H9 (cell line): ENCODE data around the gene QRICH2. TPM values are rescaled to one million over a fixed set of nuclear protein-coding genes. Genes with fewer than 3 reads are reported as not detected.

Source experiments
- DNase-seq: peaks from one replicate; pipeline ENCODE4 v3.0.0-alpha.2; 2017
- H2AFZ ChIP-seq: one replicate; pipeline ENCODE4 v1.6.1; 2013; ENCODE audit warnings: mild to moderate bottlenecking, low read length, control low read depth, moderate library complexity
- H2AK5ac ChIP-seq: 2 replicates; pipeline ENCODE4 v1.6.1; 2013; ENCODE audit warnings: low read length, control low read depth, mixed read lengths; ENCODE audit not compliant: insufficient read length
- H2BK120ac ChIP-seq: one replicate; pipeline ENCODE4 v1.6.1; 2013; ENCODE audit warnings: low read depth, mild to moderate bottlenecking, low read length, control low read depth, inconsistent platforms; ENCODE audit not compliant: poor library complexity, severe bottlenecking
- H2BK12ac ChIP-seq: 2 replicates; pipeline ENCODE4 v1.6.1; 2013; ENCODE audit warnings: low read length, control low read depth, mixed read lengths, low read depth; ENCODE audit not compliant: insufficient read length
- H2BK15ac ChIP-seq: 2 replicates; pipeline ENCODE4 v1.6.1; 2013; ENCODE audit warnings: low read depth, low read length, control low read depth
- H2BK20ac ChIP-seq: one replicate; pipeline ENCODE4 v1.6.1; 2013; ENCODE audit warnings: low read depth, mild to moderate bottlenecking, low read length, control low read depth, inconsistent platforms; ENCODE audit not compliant: poor library complexity, severe bottlenecking
- H2BK5ac ChIP-seq: 2 replicates; pipeline ENCODE4 v1.6.1; 2013; ENCODE audit warnings: low read length, control low read depth, mixed read lengths; ENCODE audit not compliant: insufficient read length
- H3K14ac ChIP-seq: 2 replicates; pipeline ENCODE4 v1.6.1; 2013; ENCODE audit warnings: low read length, control low read depth; ENCODE audit not compliant: insufficient read depth
- H3K18ac ChIP-seq: 2 replicates; pipeline ENCODE4 v1.6.1; 2013; ENCODE audit warnings: low read depth, mild to moderate bottlenecking, mixed read lengths, low read length, control low read depth; ENCODE audit not compliant: insufficient read length
- H3K23ac ChIP-seq: 2 replicates; pipeline ENCODE4 v1.6.1; 2013; ENCODE audit warnings: low read length, control low read depth, mixed read lengths, low read depth; ENCODE audit not compliant: insufficient read length
- H3K23me2 ChIP-seq: 2 replicates; pipeline ENCODE4 v1.6.1; 2013; ENCODE audit warnings: low read depth, mild to moderate bottlenecking, mixed read lengths, low read length, control low read depth; ENCODE audit not compliant: insufficient read length, poor library complexity, severe bottlenecking
- H3K27ac ChIP-seq: 2 replicates; pipeline ENCODE4 v1.5.1; 2013; ENCODE audit warnings: low read length, control low read depth, mixed read lengths, low read depth; ENCODE audit not compliant: insufficient read length
- H3K27me3 ChIP-seq: 2 replicates; pipeline ENCODE4 v1.6.1; 2013; ENCODE audit warnings: low read length, control low read depth, inconsistent platforms; ENCODE audit not compliant: insufficient read depth
- H3K4ac ChIP-seq: 2 replicates; pipeline ENCODE4 v1.6.1; 2013; ENCODE audit warnings: low read depth, mild to moderate bottlenecking, control low read depth, inconsistent platforms, low read length, moderate library complexity
- H3K4me1 ChIP-seq: 2 replicates; pipeline ENCODE4 v1.6.1; 2013; ENCODE audit warnings: low read length, control low read depth, inconsistent platforms; ENCODE audit not compliant: insufficient read depth
- H3K4me2 ChIP-seq: 2 replicates; pipeline ENCODE4 v1.6.1; 2013; ENCODE audit warnings: low read length, control low read depth, mixed read lengths; ENCODE audit not compliant: insufficient read length, insufficient read depth
- H3K56ac ChIP-seq: 2 replicates; pipeline ENCODE4 v1.6.1; 2013; ENCODE audit warnings: low read depth, mild to moderate bottlenecking, mixed read lengths, low read length, control low read depth; ENCODE audit not compliant: insufficient read length
- H3K79me1 ChIP-seq: 2 replicates; pipeline ENCODE4 v1.6.1; 2013; ENCODE audit warnings: low read depth, mild to moderate bottlenecking, moderate library complexity, low read length, control low read depth, inconsistent platforms; ENCODE audit not compliant: insufficient read depth, poor library complexity, severe bottlenecking
- H3K79me2 ChIP-seq: 2 replicates; pipeline ENCODE4 v1.6.1; 2013; ENCODE audit warnings: low read length, control low read depth, inconsistent platforms; ENCODE audit not compliant: insufficient read depth
- H3K9ac ChIP-seq: 2 replicates; pipeline ENCODE4 v1.6.1; 2013; ENCODE audit warnings: low read length, control low read depth, mixed read lengths; ENCODE audit not compliant: insufficient read length; ENCODE audit errors: extremely low read depth
- H3K9me3 ChIP-seq: one replicate; pipeline ENCODE4 v1.6.1; 2013; ENCODE audit warnings: low read depth, low read length, inconsistent platforms; ENCODE audit not compliant: control insufficient read depth
- H3T11ph ChIP-seq: one replicate; pipeline ENCODE4 v1.6.1; 2013; ENCODE audit warnings: mild to moderate bottlenecking, low read length, control low read depth, inconsistent platforms
- H4K20me1 ChIP-seq: one replicate; pipeline ENCODE4 v1.6.1; 2013; ENCODE audit not compliant: control insufficient read depth, insufficient read length, insufficient read depth
- H4K5ac ChIP-seq: 2 replicates; pipeline ENCODE4 v1.6.1; 2013; ENCODE audit warnings: low read depth, mild to moderate bottlenecking, mixed read lengths, low read length, control low read depth; ENCODE audit not compliant: insufficient read length
- H4K8ac ChIP-seq: replicated peaks from 2 replicates; pipeline ENCODE4 v1.6.1; 2013; ENCODE audit warnings: low read length, control low read depth, mixed read lengths, low read depth; ENCODE audit not compliant: insufficient read length
- H4K91ac ChIP-seq: 2 replicates; pipeline ENCODE4 v1.6.1; 2013; ENCODE audit warnings: low read depth, mild to moderate bottlenecking, moderate library complexity, mixed read lengths, low read length, control low read depth; ENCODE audit not compliant: insufficient read length
- H3K27ac Mint-ChIP-seq, 3 experiments: 2 replicates in 2 of 3; 3 replicates in 1 of 3; pipeline ENCODE4 v1.8.0; 2020 to 2021; ENCODE audit warnings: mixed read lengths in 3 of 3, mild to moderate bottlenecking in 1 of 3, moderate library complexity in 1 of 3
- H3K27me3 Mint-ChIP-seq: 2 replicates; pipeline ENCODE4 v1.8.0; 2021; ENCODE audit warnings: low read depth, mild to moderate bottlenecking, moderate library complexity, mixed read lengths
- H3K36me3 Mint-ChIP-seq, 3 experiments: 2 replicates in 2 of 3; 3 replicates in 1 of 3; pipeline ENCODE4 v1.8.0; 2020 to 2021; ENCODE audit warnings: low read depth in 3 of 3, mixed read lengths in 3 of 3; ENCODE audit not compliant: insufficient read depth in 1 of 3
- H3K4me1 Mint-ChIP-seq, 2 experiments: 2 replicates each; pipeline ENCODE4 v1.8.0; 2020; ENCODE audit warnings: mixed read lengths in 2 of 2
- H3K4me3 Mint-ChIP-seq, 2 experiments: 2 replicates in 1 of 2; 3 replicates in 1 of 2; pipeline ENCODE4 v1.8.0; 2020 to 2021; ENCODE audit warnings: mild to moderate bottlenecking in 2 of 2, mixed read lengths in 2 of 2, moderate library complexity in 1 of 2
- H3K9me3 Mint-ChIP-seq, 2 experiments: 2 replicates in 1 of 2; 3 replicates in 1 of 2; pipeline ENCODE4 v1.8.0; 2020; ENCODE audit warnings: mild to moderate bottlenecking in 2 of 2, mixed read lengths in 2 of 2, moderate library complexity in 1 of 2
- CTCF ChIP-seq: fragments of 200-600 bp; sonication (generic); conservative IDR thresholded peaks from 3 replicates; pipeline ENCODE4 v1.8.0; 2021; ENCODE audit warnings: antibody characterized with exemption, mild to moderate bottlenecking
- WGBS: extraction: QIAGEN DNeasy Blood & Tissue Kit; methylation state at CpG from one replicate; pipeline ENCODE4 v1.1.7; 2013; ENCODE audit warnings: missing lambda C conversion rate, low lambda C conversion rate, mixed read lengths; ENCODE audit not compliant: insufficient read length; ENCODE audit errors: extremely low coverage; 5-methylcytosine and 5-hydroxymethylcytosine counted together
- total RNA-seq: library from RNA; stranded (reverse); gene quantifications from 2 replicates; pipeline ENCODE4 v1.2.1, GENCODE V29; 2021

QRICH2 gene
- total RNA-seq, 1 experiment from 2014 or later = 3.2 TPM

GRCh38 chr17:76264425-76264754 is 43.7 kb downstream of the QRICH2 start:
- no peak overlapping the region for H3K14ac ChIP-seq
- H3K27ac Mint-ChIP-seq = peak overlapping the region in 1 of 3 experiments; percentile 76; a peak in 4 of 7 replicates

More at GRCh38 chr17:76264425-76264754, 43.7 kb downstream of the QRICH2 start:
- peaks cover 2% of the 10 kb centered on the region; the same call in 1 of the 2 replicates for H3K79me2 ChIP-seq
- H3K4me2 ChIP-seq = peak overlapping the region; percentile 35
- H2BK12ac ChIP-seq = no peak overlapping the region
- peaks cover 5% of the 10 kb centered on the region for H3K4me1 ChIP-seq
- H3K27me3 Mint-ChIP-seq = no peaks in the 10 kb centered on the region
- WGBS = no CpG with 5 or more reads among the region's 9 CpGs
- TF ChIP-seq CTCF = no peak
- H4K8ac ChIP-seq = no peak overlapping the region
- no peak overlapping the region for H2BK5ac ChIP-seq
- peaks cover 32 to 47% of the 10 kb centered on the region in 2 experiments for H3K4me1 Mint-ChIP-seq
- H3K18ac ChIP-seq = no peak overlapping the region
- no peak overlapping the region for H3K27ac ChIP-seq
- no peaks in the 10 kb centered on the region for H3K9me3 ChIP-seq
- peak overlapping the region; percentile 62 to 72; a peak in 3 of 5 replicates for H3K4me3 Mint-ChIP-seq
- no peak overlapping the region for H2AK5ac ChIP-seq
- H3K4ac ChIP-seq = no peak overlapping the region
- peaks cover 7% of the 10 kb centered on the region for H3K79me1 ChIP-seq
- no peak overlapping the region for H2AFZ ChIP-seq
- no peak overlapping the region for H3K23ac ChIP-seq
- no peak overlapping the region for H3K56ac ChIP-seq
- H4K5ac ChIP-seq = no peak overlapping the region
- H4K20me1 ChIP-seq = no peaks in the 10 kb centered on the region
- H3T11ph ChIP-seq = no peak overlapping the region
- H2BK15ac ChIP-seq = no peak overlapping the region
- no peak for DNase-seq
- H3K36me3 Mint-ChIP-seq = peaks cover 2 to 9% (median 8%) of the 10 kb centered on the region in 3 experiments; a peak in 5 of 7 replicates
- peaks cover 4% of the 10 kb centered on the region for H3K23me2 ChIP-seq
- no peak overlapping the region for H2BK20ac ChIP-seq
- no peaks in the 10 kb centered on the region for H3K9me3 Mint-ChIP-seq
- no peak overlapping the region for H4K91ac ChIP-seq
- H3K9ac ChIP-seq = no peak overlapping the region
- H3K27me3 ChIP-seq = no peaks in the 10 kb centered on the region
- no peak overlapping the region for H2BK120ac ChIP-seq
